SK-MEL-5 (cell line): ENCODE measurements around the gene AKAP10. TPM values are rescaled to one million over a fixed set of nuclear protein-coding genes. Genes with fewer than 3 reads are reported as not detected.
"Not testable (repeated sequence)": the region's sequence is repeated elsewhere in the genome, so short reads cannot be mapped to it uniquely, and the experiment has no call there.

Source experiments
- DNase-seq: peaks from one replicate; pipeline ENCODE4 v3.0.0-alpha.2; 2016; ENCODE audit warnings: low read depth, low spot score
- in situ Hi-C: cut with HindIII; loops from 2 replicates; pipeline ENCODE4 v1.10.0; 2016; ENCODE audit warnings: low sequenced_read_pairs, high pct_unique_total_duplicates, low pct_unique_long_range_greater_than_20kb
- total RNA-seq: library from RNA; depleted of rRNA; stranded (reverse); fragments of >200 nt; shearing (Covaris generic); gene quantifications from 2 replicates; pipeline ENCODE4 v1.2.3, GENCODE V29; 2014

Gene AKAP10
- total RNA-seq, 1 experiment from 2014 or later: 25.4 TPM

DNA sequence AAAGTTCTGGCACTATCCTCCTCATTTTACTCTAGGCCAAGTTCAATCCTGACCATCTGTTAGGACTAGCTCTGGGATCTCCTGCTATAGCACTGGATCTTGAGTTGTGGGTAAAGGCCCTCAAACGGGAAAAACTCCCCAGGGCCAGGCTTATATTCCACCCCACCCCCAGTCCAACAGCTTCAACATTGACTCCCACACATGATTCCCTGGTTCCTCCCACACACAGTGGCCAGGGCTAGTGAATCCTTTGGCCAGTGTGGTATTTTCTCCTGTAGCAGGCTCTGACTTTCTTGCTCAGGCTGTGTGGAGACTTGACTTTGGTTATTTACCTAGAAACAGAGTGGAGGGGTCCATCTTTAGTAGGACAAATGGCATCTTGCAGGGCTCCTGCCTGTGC lies 10.3 kb upstream of the AKAP10 start:
- no peak for DNase-seq
- in situ Hi-C loops: no loop called here

DNA sequence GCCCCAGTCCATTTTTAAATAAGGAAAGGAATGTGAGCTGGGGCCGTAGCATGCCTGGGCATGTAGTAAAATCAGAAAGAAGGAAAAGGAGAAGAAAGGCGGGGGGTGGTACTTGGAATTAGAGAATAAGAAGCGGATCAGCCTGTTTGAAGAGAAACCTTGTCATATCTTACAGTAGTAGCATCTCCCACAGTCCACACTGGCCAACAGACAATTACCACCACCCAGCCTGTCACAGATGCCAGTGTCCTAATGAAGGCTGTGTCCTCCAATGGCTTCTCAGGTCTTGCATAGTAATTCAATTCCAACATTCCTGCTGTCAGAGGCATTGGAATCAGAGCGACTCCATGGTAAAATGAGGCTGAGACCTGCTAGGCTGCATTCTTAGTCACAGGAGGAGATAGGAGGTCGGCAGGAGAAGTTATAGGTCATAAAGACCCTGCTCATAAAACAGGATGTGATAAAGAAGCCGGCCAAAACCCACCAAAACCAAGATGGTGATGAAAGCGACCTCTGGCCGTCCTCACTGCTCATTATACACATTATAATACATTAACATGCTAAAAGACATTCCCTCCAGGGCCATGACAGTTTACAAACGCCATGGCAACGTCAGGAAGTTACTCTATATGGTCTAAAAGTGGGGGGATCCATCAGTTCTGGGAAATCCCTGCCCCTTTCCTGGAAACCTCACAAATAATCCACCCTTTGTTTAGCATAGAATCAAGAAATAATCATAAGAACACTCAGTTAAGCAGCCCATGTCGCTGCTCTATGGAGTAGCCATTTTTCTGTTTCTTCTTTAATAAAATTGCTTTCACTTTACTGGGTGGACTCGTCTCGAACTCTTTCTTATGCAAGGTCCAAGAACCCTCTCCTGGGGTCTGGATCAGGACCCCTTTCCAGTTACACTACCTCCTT lies 9.6 kb upstream of the AKAP10 start:
- no peak for DNase-seq
- in situ Hi-C loops: no loop called here

DNA sequence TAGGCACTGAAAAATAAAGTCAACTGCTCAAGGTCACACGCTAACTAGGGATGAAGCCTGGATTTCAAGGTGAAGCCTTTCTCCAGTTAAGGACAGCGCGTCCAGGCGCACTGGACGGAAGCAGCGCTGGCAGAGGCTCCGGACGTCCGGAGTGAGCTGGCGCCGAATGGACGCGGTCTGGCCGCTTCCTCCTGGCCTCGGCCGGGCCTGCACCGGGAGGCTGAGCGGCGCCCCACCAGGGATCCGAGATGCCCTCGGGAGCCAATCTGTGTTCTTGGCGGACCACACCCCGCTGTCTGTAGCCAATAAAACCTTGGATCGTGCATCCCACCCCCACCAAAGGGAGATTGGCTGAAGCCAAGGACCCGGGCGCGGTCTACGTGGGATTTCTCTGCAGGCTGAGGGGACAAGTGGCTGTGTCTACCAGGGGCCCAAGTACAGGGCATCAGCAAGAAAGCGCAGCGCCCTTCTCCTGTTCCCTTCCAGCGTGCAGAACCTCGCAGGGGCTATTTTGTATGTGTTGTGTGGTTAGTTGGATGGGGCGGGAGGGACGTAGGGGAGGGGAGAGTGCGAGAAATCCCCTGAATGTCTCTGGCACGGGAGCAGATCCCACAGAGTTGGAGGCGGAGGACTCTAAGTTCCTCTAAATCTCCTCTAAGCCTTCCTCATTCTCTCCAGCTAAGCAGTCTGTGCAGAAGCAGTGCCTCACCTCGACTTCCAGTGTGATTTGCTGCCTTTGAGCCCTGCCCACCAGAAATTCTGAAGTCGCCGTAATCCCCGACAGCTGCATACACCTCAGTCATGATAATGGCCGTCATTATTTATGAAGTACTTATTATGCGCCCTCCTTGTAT lies 2.5 kb upstream of the AKAP10 start:
- no peak for DNase-seq
- in situ Hi-C loops: no loop called here

DNA sequence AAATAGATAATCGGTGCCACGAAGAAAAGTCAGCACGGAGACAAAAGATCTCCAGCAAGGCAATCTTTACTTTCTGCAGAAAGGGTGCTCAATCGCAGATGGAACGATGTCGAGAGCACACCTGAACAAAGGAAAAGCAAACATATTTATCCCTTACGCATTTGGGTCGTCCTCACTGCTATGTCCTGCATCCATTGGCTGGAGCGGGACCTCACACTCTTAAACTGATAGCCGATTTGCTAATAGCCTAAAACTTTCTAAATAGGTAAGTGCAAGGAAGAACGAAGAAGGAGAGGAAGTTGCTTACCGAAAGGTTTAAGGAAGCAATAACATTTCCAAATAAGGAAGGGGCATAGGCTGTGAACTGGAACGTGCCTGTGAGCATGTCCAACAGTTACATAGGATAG lies 1.2 kb upstream of the AKAP10 start:
- no peak for DNase-seq
- in situ Hi-C loops: no loop called here

DNA sequence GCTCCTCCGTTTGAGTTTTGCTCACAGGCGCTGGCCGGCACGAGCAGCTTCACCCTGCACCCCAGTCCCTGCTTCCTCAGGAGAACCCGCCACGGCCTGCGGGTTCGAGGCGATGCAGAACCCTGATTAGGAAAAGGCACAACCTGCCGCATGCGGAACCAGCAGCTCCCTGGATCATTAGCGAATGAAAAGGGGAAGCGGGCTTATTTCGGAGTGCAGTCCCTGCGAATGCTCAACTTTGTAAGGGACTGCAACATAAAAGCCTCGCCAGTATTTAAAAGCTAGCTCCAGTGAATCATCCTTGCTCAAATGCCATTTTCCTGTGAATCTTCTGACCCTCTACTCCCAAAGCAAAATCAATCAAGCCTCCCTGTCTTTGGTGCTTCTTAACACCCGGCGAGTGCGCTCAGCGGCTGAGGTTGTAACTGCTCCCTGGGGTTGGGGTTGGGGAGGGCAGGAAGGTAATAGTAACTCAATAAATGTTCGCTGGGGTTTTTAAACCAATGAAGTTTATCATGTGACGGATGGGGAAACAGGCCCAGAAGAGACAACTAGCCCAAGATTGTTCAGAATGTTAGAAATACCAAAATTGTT lies 678 bp upstream of the AKAP10 start:
- no peak for DNase-seq

DNA sequence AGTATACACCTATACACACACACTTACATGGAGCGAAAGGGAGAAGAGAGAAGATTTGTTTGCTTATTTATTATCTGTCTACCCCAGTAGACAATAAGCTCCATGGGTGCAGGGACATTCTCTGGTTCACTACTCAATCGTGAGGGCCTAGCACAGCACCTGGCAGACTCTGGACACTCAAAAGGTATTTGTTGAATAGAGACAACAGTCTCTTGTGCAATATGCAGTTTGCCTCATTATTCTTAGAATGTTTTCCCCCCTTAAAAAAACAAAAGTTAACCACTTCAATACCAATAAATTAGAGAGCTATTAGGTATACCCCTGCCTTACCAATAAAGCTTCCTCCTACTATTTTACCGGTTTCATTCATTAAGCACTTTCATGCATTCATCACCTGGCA lies 2.0 kb downstream of the AKAP10 start:
- no peak for DNase-seq
- in situ Hi-C loops: no loop called here

More for the DNA sequence above, 678 bp upstream of the AKAP10 start:
- in situ Hi-C loops: no loop called here

DNA sequence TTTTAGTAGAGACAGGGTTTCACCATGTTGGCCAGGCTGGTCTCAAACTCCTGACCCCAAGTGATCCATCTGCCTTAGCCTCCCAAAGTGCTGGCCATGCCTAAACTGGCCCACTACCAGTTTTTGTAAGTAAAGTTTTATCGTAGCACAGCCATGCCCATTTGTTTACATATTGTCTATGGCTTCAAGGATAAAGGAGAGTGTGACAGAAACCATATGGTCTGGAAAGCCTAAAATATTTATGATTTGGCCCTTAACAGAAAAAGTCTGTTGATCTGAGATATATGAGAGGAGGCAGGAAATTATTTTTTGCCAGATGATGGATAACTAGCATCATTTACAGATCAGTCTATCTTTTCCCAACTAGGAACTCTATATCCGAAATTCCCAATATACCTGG lies 4.5 kb downstream of the AKAP10 start:
- in situ Hi-C loops: no loop called here
- no peak for DNase-seq

DNA sequence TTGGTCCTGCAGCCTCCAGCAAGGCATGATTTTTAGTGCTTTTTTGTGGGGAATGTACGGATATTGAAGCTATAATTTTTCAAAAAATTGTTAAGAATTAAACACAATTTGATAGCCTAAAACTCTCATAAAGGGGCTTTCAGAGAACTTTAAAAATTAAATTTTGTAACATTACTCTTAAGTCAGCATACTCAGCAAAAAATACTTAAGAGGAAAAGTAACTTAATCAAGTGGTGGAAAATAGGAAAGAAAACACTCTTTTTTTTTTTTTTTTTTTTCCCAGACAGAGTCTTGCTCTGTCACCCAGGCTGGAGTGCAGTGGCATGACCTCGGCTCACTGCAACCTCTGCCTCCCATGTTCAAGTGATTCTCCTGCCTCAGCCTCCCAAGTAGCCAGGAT lies 14.7 kb downstream of the AKAP10 start:
- DNase-seq, in situ Hi-C loops: not testable (repeated sequence)

DNA sequence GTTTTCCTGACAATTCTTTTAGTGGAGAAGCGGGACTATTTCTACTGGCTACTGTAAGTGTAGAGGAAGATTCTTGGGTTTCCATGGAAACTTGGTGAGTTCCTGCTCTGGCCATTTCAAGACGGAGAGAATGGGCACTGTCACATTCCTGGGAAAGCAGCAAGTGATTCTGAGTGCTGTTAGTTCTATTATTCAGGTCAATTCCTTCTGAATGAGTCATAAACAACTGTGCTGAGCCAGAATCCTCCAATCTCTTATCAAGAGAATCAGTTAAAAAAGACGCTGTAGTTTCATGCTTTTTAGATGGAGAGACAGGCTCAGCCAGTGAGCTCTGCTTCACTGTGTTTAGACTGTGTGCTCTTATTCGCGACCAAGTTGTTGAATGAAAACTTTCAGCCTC lies 19.6 kb downstream of the AKAP10 start:
- peak; percentile 46 for DNase-seq
- in situ Hi-C loops: no loop called here

DNA sequence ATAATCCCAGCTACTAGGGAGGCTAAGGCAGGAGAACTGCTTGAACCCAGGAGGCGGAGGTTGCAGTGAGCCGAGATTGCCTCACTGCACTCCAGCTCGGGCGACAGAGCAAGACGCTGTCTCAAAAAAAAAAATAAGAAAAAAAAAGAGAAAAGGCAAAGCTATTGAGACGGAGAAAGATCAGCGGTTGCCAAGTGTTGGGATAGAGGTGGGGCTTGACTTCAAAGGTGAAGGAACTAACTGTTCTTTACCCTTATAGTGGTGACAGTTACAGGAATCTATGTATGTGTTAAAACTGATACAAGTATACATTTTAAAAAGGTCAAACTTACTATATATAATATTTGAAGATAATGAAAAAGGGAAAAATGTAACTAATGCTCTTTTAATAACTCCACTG lies 22.5 kb downstream of the AKAP10 start:
- DNase-seq: no peak
- in situ Hi-C loops: no loop called here

DNA sequence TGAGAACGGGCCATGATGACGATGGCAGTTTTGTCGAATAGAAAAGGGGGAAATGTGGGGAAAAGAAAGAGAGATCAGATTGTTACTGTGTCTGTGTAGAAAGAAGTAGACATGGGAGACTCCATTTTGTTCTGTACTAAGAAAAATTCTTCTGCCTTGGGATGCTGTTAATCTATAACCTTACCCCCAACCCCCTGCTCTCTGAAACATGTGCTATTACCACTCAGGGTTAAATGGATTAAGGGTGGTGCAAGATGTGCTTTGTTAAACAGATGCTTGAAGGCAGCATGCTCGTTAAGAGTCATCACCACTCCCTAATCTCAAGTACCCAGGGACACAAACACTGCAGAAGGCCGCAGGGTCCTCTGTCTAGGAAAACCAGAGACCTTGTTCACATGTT lies 26.2 kb downstream of the AKAP10 start:
- in situ Hi-C loops, DNase-seq: not testable (repeated sequence)

DNA sequence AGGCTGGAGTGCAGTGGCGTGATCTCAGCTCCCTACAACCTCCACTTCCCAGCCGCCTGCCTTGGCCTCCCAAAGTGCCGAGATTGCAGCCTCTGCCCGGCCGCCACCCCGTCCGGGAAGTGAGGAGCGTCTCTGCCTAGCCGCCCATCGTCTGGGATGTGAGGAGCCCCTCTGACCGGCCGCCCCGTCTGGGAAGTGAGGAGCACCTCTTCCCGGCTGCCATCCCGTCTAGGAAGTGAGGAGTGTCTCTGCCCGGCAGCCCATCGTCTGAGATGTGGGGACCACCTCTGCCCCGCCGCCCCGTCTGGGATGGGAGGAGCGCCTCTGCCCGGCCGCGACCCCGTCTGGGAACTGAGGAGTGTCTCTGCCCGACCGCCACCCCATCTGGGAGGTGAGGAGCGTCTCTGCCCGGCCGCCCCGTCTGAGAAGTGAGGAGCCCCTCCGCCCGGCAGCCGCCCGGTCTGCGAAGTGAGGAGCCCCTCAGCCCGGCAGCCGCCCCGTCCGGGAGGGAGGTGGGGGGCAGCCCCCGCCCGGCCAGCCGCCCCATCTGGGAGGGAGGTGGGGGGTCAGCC lies 26.9 kb downstream of the AKAP10 start:
- in situ Hi-C loops, DNase-seq: not testable (repeated sequence)

DNA sequence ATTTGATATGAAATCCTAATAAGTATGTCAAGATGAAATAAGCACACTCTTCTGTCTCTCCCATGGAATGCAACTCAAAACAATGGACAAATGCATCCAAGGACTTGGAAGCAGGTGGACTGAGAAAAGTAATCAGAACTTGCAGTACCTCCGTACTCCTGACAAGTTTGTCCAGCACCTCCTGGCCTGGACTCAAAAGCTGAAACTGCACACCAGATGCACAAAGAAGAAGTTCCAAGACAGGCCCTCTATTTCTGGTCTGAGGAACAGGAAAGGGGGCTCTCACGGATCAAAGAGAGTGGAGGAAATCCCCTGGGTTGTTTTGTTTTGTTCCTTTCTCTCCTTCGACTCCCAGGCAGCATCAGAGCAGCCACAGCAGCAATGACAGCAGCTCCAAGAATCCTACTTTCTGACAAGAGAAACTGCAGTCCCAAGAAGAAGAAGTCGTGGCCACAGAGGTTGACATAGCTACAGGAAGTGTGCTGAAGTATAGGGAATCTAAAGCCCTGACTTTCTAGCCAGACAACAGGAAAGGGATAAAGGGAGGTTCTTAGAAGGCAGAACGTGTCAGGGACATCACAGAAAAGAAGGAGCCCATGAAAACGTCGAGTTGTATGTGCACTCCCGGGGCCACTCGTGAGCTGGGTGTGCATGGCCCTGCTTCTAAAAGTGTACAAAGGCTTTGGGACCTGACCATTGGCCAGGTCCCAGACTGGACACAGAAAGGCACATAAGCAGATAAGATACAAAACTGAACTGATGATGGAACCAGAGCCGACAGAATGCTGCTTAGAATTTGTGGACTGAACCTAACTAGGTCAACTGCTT lies 29.3 kb downstream of the AKAP10 start:
- no peak for DNase-seq
- in situ Hi-C loops: no loop called here

DNA sequence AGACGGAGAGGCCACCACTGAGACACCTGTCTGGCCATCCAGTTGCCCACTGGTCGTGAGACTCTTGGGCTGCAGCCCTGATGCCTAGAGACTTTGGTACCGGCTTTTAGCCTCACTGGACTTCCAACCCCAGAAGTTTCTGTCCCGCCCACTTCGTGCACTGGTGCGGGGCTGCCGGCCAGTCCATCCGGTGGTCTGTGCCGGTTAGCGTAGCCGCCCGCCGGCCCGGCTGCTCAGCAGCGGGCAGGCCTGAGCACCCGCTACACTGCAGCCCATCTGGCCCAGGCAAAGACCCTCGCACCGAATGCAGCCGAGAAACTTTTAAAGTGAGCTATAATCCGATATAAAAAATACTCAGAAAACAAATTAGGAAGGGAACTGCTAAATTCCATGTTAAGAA lies 30.7 kb downstream of the AKAP10 start:
- in situ Hi-C loops: no loop called here
- DNase-seq: no peak

DNA sequence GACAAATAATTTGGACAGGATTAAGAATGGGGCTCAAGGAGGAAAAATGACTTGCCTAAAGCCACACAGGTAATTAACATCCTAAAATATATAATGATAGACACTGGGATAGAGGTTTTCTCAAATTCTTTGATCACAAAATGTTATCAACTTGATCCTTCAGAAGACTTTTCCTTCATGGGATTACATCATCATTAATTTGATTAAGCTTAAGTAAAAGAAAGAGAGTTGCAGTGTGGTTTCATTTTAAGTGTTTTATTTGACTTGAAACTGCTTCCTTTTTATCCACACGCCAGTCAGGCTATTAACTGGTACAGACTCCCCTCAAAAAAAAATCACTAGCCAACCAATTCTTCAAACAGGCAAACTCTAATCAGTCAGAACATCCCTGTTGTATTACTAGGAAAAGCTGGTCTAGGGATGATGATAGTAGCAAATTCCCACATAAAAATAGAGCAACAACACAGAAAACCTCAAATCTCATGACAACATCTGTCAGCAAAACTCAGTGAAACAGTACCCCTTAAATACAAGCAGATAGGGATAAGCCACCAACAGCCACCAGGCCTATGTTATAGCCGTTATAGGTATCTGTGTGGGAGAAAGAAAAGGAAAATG lies 32.5 kb downstream of the AKAP10 start:
- in situ Hi-C loops: no loop called here

DNA sequence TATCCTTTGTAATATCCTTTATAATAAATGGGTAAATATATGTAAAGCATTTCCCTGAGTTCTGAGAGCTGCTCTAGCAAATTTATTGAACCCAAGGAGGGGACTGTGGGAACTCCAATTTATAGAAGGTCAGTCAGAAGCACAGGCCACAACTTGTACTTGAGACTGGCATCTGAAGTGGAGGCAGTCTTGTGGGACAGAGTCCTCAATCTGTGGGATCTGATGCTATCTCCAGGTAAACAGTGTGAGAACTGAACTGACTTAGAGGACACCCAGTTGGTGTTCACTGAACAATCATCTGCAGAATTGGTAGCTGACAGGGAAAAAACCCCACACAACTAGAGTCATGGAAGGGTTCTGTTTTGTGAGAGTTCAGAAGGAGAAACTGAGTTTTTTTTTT lies 34.0 kb downstream of the AKAP10 start:
- no peak for DNase-seq
- in situ Hi-C loops: no loop called here

More for the DNA sequence above, 32.5 kb downstream of the AKAP10 start:
- DNase-seq: no peak

DNA sequence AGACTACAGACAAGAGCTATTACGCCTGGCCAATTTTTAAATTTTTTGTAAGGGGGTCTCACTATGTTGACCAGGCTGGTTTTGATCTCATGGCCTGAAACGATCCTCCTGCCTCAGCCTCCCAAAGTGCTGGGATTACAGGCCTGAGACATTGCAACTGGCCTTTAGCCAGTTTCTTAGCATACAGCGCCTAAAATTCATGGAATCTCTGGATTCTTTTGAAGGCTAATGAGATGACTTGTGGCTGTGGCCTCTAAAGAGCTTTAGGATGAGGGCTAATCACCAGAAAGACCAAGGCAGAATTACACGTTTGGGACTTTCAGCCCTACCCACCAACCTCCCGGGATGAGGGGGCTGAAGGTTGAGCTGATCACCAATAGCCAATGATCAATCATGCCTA lies 34.6 kb downstream of the AKAP10 start:
- in situ Hi-C loops: no loop called here

More for the DNA sequence above, 34.6 kb downstream of the AKAP10 start:
- DNase-seq: no peak
